SK-N-MC (cell line): Measurements from ENCODE around the gene ING1.
"Not testable (repeated sequence)": the region's sequence is repeated elsewhere in the genome, so short reads cannot be mapped to it uniquely, and the experiment has no call there.

Experiments
- DNase-seq: peaks from one replicate; pipeline ENCODE4 v3.0.0-alpha.2; 2011; ENCODE audit warnings: low read depth, low spot score
- H3K27ac ChIP-seq: fragments of 200-600 bp; sonication (generic); 2 replicates; pipeline ENCODE4 v1.5.1; 2016; ENCODE audit warnings: mixed run types
- H3K36me3 ChIP-seq: fragments of 200-600 bp; sonication (generic); 2 replicates; pipeline ENCODE4 v1.6.1; 2017; ENCODE audit warnings: antibody characterized with exemption, low read length, mixed read lengths; ENCODE audit not compliant: insufficient read depth
- H3K4me3 ChIP-seq: fragments of 200-600 bp; sonication (generic); 2 replicates; pipeline ENCODE4 v1.5.1; 2016
- H3K9ac ChIP-seq: fragments of 200-600 bp; sonication (generic); 2 replicates; pipeline ENCODE4 v1.8.0; 2017; ENCODE audit warnings: mixed run types, mixed read lengths; ENCODE audit not compliant: insufficient read length
- H3K9me3 ChIP-seq: fragments of 200-600 bp; sonication (generic); 2 replicates; pipeline ENCODE4 v1.6.1; 2017; ENCODE audit warnings: low read depth, mild to moderate bottlenecking, antibody characterized with exemption, low read length, moderate library complexity, mixed read lengths
- EZH2 ChIP-seq: fragments of 200-600 bp; sonication (generic); IDR thresholded peaks from one replicate; pipeline ENCODE4 v1.6.1; 2017; ENCODE audit warnings: antibody characterized with exemption
- FOXP2 ChIP-seq: optimal IDR thresholded peaks from 2 replicates; pipeline ENCODE3; 2011; ENCODE audit warnings: mild to moderate bottlenecking, moderate library complexity; ENCODE audit not compliant: insufficient read depth; ENCODE audit errors: extremely low read length, control extremely low read depth
- POLR2AphosphoS5 ChIP-seq: IDR thresholded peaks from 2 replicates; pipeline ENCODE4 v1.6.1; 2012; ENCODE audit warnings: mild to moderate bottlenecking, low read depth, low read length, borderline replicate concordance

Gene ING1

GRCh38 chr13:110700186-110700585 is 13.3 kb upstream of the ING1 start:
- H3K9me3 ChIP-seq = no peaks in the 10 kb centered on the region
- H3K9ac ChIP-seq = no peak overlapping the region
- TF ChIP-seq FOXP2 (no peak), POLR2AphosphoS5 (no peak), EZH2 (no peak)
- H3K4me3 ChIP-seq = no peak overlapping the region
- no peak for DNase-seq
- H3K36me3 ChIP-seq = peaks cover 44% of the 10 kb centered on the region
- H3K27ac ChIP-seq = no peak overlapping the region

GRCh38 chr13:110700641-110701040 is 12.9 kb upstream of the ING1 start:
- Histone ChIP-seq H3K9ac (no peak overlapping the region), H3K36me3 (peaks cover 44% of the 10 kb centered on the region), H3K4me3 (no peak overlapping the region), H3K9me3 (no peaks in the 10 kb centered on the region), H3K27ac (no peak overlapping the region)
- DNase-seq = no peak
- no peak for TF ChIP-seq POLR2AphosphoS5
- TF ChIP-seq EZH2 = no peak
- TF ChIP-seq FOXP2 = no peak

- H3K9ac ChIP-seq, H3K27ac ChIP-seq, H3K4me3 ChIP-seq, DNase-seq, H3K9me3 ChIP-seq: not testable (repeated sequence)
- peaks cover 44% of the 10 kb centered on the region for H3K36me3 ChIP-seq
Measured at GRCh38 chr13:110701061-110701460, 12.4 kb upstream of the ING1 start.

GRCh38 chr13:110702089-110702488 is 11.4 kb upstream of the ING1 start:
- Histone ChIP-seq H3K9ac (no peak overlapping the region), H3K4me3 (no peak overlapping the region), H3K27ac (no peak overlapping the region), H3K9me3 (no peaks in the 10 kb centered on the region), H3K36me3 (peaks cover 44% of the 10 kb centered on the region)
- no peak for TF ChIP-seq EZH2
- no peak for TF ChIP-seq POLR2AphosphoS5
- no peak for TF ChIP-seq FOXP2
- no peak for DNase-seq

- TF ChIP-seq POLR2AphosphoS5 = no peak
- TF ChIP-seq FOXP2 = no peak
- TF ChIP-seq EZH2 = no peak
- Histone ChIP-seq H3K27ac (no peak overlapping the region), H3K9me3 (no peaks in the 10 kb centered on the region), H3K4me3 (no peak overlapping the region), H3K36me3 (peaks cover 42% of the 10 kb centered on the region), H3K9ac (no peak overlapping the region)
- no peak for DNase-seq
Measured at GRCh38 chr13:110702591-110703526, 10.6 kb upstream of the ING1 start.

- H3K27ac ChIP-seq = no peak overlapping the region
- H3K9ac ChIP-seq = peak overlapping the region; percentile 79
- TF ChIP-seq EZH2 (no peak), POLR2AphosphoS5 (no peak), FOXP2 (no peak)
- peak overlapping the region; percentile 85 for H3K4me3 ChIP-seq
- no peaks in the 10 kb centered on the region for H3K9me3 ChIP-seq
- peaks cover 21% of the 10 kb centered on the region for H3K36me3 ChIP-seq
- no peak for DNase-seq
Measured at GRCh38 chr13:110705356-110705825, 8.1 kb upstream of the ING1 start.

GRCh38 chr13:110705826-110706569 is 7.5 kb upstream of the ING1 start, which contains the start of gene CARS2:
TSS of gene CARS2 (minus strand) at chr13:110706116. CDS start at chr13:110706093, 23 bp downstream.
- DNase-seq = peak; percentile 55
- peaks cover 15% of the 10 kb centered on the region; the same call in 1 of the 2 replicates for H3K36me3 ChIP-seq
- TF ChIP-seq POLR2AphosphoS5 = peak; percentile 88
- no peak for TF ChIP-seq EZH2
- TF ChIP-seq FOXP2 = peak; percentile 71
- H3K9me3 ChIP-seq = no peaks in the 10 kb centered on the region
- H3K27ac ChIP-seq = no peak within 1 kb of the TSS
- H3K9ac ChIP-seq = peak within 1 kb of the TSS; percentile 79
- peak within 1 kb of the TSS; percentile 85 for H3K4me3 ChIP-seq

- Histone ChIP-seq H3K4me3 (peak overlapping the region; percentile 85), H3K9ac (no peak overlapping the region), H3K36me3 (peaks cover 8% of the 10 kb centered on the region; the same call in 1 of the 2 replicates), H3K27ac (no peak overlapping the region), H3K9me3 (no peaks in the 10 kb centered on the region)
- DNase-seq = no peak
- no peak for TF ChIP-seq EZH2
- TF ChIP-seq POLR2AphosphoS5 = no peak
- no peak for TF ChIP-seq FOXP2
Measured at GRCh38 chr13:110706570-110707372, 6.7 kb upstream of the ING1 start.
